T1000 (cell line): Measurements from ENCODE around the gene CD274.
A peak's percentile ranks its signal among the peaks of the same experiment; 100 is the strongest.
"Not testable (repeated sequence)": the region's sequence is repeated elsewhere in the genome, so short reads cannot be mapped to it uniquely, and the experiment has no call there.

ENCODE experiments used
- DNase-seq: peaks from one replicate; lab custom pipeline; 2025; ENCODE audit warnings: mixed read lengths; lab: John Stamatoyannopoulos, UW

Gene CD274

GRCh38 chr9:5438301-5439162 lies 11.8 kb upstream of the CD274 start:
- DNase-seq, result no peak

DNA sequence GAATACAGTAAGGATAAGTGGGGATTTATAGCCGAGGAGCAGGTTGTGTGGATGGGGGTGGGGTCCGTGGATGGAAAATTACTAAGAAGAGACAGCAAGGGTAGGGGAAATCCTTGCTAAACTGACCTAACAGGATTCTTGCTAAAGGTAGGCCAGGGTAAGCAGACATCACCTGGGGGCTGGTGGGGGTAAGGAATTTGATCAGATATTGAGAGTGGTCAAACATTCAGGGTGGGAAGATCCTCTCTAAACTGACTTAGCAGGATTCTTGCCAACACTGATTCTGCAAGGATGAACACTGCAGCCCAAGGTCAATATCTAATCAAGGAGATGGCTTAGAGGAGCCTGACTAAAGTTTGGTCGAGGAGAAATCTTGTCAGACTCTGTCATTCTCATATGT lies 9.9 kb upstream of the CD274 start:
- no peak for DNase-seq

DNA sequence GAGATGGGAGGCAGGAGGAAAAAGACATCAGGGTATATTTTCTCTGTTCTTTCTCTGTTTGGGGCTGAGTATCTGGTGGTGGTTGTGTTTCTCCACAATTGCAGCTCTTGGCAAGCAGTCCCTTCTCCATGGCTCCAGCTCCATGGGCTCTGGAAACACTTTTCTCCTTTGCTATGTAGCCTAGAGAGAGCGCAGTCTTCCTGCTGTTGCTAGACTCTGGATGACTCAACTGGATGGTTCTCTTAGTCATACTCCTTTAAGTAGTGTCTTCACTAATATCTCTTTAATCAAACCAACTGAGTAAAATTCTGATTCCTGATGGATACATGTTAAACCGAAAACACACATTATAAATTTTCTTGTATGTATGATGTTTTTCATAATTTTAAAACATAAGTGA lies 9.3 kb upstream of the CD274 start:
- DNase-seq, result no peak

GRCh38 chr9:5442400-5443011 lies 7.8 kb upstream of the CD274 start:
- peak; percentile 5 for DNase-seq

DNA sequence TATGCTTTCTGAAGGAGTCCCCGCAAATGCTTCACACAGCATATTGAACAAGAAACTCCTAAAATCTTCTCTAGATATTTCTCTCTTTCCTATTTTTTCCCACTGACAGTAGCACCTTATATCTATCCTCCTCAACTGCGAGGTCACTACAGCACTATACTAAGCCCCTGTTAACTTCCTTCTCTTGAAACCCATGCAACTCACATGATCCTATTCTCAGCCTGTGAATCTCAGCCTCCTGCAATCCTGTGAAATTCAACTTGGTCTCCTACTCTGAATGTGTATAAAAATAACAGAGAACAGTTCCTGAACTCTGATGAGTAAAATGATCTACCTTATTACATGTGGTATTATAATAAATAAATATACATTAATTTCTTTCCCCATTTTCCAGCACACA lies 6.5 kb upstream of the CD274 start:
- no peak for DNase-seq

DNA sequence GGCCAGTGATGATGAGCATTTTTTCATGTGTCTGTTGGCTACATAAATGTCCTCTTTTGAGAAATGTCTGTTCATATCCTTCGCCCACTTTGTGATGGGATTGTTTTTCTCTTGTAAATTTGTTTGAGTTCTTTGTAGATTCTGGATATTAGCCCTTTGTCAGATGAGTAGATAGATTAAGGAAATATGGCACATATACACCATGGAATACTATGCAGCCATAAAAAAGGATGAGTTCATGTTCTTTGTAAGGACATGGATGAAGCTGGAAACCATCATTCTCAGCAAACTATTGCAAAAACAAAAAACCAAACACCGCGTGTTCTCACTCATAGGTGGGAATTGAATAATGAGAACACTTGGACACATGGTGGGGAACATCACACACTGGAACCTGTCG lies 5.2 kb upstream of the CD274 start:
- DNase-seq, result not testable (repeated sequence)

DNA sequence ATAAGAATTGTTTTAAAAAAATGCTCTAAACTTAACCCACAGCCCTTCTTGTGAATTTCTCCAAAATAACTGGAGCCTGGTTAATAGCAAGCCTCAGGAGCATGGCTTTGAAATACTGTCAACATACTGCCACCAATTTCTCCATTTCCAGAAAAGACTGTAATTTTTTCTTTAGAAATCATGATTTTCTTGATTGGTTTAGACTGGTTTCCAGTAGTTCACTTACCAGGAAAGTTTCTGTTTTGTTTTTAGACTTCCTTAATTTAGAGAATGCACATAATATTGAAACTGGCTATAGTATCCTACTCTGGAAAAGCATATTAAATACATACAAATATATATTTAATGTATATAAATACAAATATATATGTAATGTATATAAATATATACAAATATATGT lies 4.5 kb upstream of the CD274 start:
- DNase-seq, result no peak

- no peak for DNase-seq
These were observed 3.7 kb upstream of the CD274 start for GRCh38 chr9:5446451-5447236.

DNA sequence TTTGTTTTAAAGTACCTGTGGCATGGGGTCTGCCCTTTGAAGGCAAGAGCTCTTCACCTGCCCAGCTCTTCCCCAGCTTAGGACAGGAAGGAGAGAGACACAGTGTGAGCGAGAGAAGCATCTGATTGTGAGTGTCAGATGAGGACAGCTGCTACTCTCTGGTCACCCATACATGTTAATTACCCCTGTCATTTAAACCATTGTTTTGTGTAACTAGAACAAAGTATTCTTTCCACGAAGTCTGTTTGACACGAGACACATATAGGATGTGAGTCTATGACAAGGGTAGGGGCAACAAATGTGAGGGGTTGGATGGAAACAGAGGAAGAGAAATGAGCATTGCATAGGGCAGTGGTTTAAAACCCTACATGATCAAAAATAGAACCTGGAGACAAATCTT lies 3.0 kb upstream of the CD274 start:
- no peak for DNase-seq

DNA sequence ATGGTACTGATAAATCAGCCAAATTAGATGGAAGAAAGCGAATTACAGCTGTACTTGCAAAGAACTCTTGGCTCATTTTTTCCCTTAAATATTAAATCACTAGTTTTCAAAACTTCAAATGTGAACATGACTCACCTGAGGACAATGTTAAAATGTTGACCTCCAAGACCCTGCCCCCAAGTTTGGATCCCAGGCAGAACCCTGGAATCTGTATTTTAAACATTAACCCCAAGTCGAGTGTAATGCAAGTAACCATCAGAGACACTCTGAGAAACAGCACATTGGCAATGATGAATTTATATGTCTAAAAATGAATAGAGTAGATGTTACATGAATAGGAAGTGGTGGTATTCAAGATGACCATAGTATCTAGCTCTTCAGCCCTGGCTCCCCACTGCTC lies 2.3 kb upstream of the CD274 start:
- no peak for DNase-seq

GRCh38 chr9:5448461-5449435 lies 1.6 kb upstream of the CD274 start:
- DNase-seq, result no peak

DNA sequence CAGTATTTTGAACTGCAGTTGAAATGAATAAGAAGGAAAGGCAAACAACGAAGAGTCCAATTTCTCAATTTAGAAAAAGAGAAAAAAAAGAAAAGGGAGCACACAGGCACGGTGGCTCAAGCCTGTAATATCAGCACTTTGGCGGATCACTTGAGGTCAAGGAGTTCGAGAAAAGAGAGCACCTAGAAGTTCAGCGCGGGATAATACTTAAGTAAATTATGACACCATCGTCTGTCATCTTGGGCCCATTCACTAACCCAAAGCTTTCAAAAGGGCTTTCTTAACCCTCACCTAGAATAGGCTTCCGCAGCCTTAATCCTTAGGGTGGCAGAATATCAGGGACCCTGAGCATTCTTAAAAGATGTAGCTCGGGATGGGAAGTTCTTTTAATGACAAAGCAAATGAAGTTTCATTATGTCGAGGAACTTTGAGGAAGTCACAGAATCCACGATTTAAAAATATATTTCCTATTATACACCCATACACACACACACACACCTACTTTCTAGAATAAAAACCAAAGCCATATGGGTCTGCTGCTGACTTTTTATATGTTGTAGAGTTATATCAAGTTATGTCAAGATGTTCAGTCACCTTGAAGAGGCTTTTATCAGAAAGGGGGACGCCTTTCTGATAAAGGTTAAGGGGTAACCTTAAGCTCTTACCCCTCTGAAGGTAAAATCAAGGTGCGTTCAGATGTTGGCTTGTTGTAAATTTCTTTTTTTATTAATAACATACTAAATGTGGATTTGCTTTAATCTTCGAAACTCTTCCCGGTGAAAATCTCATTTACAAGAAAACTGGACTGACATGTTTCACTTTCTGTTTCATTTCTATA lies 602 bp upstream of the CD274 start:
- DNase-seq, result no peak

DNA sequence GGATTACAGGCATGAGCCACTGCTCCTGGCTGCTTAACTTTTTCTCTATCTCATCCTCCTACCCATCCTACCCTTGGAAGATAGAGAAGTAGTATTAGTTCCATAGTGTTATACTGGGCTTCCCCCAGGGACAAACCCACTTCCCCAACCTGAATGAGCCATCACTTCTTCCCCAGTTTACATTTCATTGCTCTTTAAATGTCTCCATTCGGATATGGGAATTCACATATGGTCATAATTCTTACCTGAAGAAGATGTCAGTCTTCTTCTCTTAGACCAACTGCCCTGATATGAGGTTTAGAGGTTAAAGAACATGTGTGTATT lies 1.9 kb downstream of the CD274 start:
- no peak for DNase-seq

DNA sequence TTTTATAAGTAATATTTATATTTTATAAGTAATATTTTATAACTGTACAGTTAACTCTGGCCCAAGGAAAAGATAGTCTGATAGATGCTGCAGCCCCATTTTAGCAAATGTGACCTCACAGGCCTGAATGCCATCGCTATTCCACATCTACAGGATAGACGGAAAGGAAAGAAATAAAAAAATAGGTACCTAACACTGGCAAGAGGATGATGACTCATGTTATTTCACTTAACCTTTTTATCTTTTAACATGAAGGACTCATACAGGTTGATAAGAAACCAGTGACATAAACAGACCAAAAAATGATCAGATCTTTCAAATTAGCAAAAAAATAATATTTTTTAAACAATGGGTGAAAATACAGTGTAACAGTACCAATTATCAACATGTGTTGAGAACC lies 2.7 kb downstream of the CD274 start:
- DNase-seq, result no peak

DNA sequence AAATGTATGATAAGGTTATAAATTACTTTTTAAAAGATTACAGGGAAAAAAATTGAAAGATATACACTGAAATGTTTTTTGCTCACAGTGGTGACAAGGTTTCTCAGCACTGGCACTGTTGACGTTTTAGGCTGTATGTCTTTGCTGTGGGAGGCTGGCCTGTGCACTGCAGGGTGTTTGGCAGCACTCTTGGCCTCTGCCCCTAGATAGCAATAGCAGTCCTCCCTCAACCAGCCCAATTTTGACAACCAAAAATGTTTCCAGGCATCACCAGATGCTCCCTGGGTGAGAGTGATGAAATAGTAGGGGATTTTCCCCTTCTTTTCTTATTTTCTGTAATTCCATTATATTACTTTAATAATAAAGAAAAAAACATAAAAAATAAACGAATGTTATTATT lies 3.3 kb downstream of the CD274 start:
- no peak for DNase-seq

DNA sequence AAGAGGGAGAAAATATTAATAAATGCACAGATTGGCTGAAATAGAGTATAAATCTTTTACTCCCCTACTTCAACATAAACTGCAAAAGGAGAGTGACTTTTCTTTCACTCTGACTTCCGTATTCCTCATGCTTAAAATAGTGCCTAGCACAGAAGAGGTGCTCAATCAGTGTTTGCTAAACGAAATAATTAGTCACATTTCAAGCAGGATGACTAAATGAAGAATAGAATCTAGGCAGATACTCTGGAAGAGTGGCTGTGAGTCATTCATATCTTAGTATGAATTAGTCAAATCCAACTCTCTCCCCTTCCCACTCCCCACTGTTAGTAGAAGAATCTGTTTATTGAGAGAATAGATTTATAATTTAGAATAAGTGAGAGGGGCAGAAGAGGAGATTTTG lies 4.8 kb downstream of the CD274 start:
- DNase-seq, result no peak

DNA sequence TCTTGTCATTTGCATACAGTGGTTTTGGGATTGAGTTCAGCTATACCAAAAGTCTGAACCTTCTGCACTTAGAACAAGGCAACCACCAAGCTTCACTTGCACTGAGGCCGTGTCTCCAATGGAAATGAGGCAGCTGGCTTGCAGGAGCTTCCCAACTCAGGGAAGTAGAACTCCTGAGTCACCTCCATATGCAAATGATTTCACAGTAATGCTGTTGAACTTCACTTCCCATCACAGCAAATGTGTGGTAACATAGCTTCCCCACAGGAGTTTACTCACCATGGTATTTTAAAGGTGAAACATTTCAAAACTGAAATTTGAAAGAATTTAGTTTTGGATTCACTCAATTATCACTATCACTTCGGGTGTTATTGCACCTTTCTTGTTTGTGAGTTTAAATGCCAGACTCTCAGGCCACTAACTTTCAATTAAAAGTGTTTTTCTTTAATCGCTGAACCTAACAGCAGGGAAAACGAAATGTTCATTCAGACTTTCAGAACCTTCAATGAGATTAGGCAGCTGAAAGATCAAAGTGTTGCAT lies 9.0 kb downstream of the CD274 start:
- no peak for DNase-seq

- DNase-seq, result no peak
These were observed 9.8 kb downstream of the CD274 start for GRCh38 chr9:5460157-5460556.

DNA sequence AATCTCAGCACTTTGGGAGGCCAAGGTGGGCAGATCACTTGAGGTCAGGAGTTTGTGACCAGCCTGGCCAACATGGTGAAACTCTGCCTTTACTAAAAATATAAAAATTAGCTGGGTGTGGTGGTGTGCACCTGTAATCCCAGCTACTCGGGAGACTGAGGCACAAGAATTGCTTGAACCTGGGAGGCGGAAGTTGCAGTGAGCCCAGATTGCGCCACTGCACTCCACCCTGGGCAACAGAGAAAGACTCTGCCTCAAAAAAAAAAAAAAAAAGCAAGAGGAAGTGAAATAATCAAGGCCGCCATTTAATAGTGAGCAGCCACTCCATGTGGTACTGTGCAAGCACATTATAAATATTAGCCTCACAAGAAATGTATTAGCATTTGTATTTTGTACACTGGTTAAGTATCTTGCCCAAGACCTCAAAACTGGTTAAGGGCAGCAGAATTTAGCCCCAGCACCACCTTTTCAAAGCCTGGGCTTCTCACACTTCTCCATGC lies 14.5 kb downstream of the CD274 start:
- DNase-seq, result not testable (repeated sequence)

- no peak for DNase-seq
These were observed 15.7 kb downstream of the CD274 start for GRCh38 chr9:5466005-5466404.

DNA sequence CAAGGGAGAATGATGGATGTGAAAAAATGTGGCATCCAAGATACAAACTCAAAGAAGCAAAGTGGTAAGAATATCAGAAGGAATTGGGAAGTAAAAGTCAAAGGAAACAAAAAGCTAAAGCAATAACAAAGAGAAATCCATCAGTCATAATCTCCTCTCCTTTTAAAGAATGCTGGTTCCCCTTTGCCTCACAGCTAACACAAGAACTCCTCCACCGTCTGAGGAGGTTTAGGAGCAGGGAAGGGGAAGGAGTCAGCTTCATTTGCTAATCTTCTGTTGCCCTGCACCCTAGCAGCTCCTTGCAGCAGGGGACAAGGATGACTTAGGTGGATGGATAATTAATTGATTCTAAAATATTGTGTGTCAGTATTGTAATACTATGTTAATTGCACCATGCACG lies 16.4 kb downstream of the CD274 start:
- DNase-seq, result no peak
